Stimulated activated CD8-positive, alpha-beta memory T cell treated with anti-CD3 and anti-CD28 coated beads, Interleukin-12 subunit alpha, Interleukin-12 subunit beta, amount 100 ng/mL, for 24 hours (primary cell): ENCODE measurements around the gene GNAT2.

Experiments used
- DNase-seq: peaks from one replicate; pipeline ENCODE4 v3.0.0-alpha.2; 2020; ENCODE audit errors: extremely low read depth

Gene GNAT2

DNA sequence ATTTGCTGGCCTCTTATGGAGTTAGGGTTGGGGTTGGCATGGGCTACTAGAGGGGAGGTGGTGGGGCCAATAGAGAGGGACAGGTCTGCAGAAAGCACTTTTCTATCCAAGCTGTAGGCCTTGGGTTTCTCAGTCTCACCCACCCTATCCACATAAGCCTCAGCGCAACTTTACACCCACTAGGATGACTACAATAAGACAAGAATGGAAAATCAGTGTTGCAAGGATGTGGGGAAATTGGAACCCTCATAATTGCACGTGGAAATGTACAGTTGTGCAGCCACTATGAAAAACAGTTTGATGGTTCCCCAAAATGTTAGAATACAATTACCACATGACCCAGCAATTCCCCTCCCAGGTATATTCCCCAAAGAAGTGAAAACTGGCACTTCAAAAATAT is 22.4 kb upstream of the GNAT2 start:
- no peak for DNase-seq

DNA sequence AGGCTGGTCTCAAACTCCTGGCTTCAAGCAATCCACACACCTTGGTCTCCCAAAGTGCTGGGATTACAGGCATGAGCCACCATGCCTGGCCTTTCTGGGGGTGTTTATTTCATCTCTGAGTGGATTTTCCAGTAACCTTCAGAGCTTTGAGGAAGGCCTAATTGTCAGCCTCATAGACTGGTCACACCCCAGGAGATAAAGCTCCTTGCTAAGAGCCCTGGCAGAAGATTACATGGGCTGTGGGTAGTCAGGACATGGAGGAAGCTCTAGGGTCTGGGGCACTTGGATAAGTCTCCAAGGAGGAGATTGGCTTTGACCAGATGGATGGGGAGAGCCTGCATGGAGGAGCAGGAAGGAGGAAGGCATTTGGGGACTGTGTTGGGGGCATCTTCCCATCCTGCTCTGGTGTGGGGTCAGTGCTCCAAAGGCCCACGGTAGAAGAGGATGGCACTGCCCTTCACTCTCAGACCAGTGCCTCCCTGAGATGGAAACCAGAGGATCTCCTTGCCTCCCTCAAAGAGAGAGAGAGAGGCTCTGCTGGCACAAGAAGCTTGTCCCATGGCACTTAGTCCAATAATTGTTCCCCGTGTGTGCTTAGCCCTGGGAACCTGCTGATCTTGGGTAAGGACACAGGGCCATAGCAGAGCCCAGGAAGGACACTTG is 21.8 kb upstream of the GNAT2 start:
- no peak for DNase-seq

DNA sequence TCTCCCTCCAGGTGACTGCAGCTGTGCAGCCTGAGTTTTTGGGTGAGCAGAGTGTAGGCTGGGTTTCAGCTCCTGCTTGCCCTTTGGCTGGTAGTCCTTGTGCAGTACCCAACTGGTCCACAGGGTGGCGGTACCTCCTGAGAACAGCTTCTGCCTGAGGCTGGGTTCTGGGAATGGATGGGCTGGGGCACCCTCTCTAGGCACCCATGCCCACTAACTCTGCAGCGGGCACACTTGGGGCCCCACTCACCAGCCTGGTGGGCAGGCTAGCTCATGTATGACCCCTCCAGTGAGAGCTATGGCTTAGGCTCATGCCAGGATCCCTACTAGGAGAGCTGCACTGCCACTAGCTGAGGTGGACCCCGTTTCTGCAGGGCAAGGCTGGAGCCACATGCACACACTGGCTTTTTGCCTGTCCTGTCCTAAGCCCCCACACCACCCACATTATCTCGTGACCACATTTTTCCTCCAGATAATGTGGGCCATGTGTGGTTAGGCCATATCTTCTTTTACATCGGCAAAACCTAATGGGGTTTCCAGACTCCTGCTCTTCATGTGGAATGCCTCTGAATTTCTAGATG is 21.0 kb upstream of the GNAT2 start:
- DNase-seq: peak; percentile 73

DNA sequence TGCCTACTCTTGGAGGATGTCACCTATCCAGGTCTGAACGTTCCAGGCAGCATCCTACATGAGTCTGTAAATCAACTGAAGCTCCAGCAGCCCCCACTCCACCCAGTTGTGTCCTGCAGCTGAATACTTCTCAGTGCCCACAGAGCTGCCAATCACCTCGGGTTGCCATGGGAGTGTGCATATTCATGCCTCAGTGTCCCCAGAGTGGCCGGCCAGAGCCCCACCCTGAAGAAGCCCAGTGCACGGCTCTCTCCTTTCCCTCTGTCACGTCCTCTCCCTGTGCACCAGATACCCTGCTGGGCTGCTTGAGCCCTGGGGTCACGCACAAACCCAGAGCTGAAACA is 20.4 kb upstream of the GNAT2 start:
- DNase-seq: no peak

DNA sequence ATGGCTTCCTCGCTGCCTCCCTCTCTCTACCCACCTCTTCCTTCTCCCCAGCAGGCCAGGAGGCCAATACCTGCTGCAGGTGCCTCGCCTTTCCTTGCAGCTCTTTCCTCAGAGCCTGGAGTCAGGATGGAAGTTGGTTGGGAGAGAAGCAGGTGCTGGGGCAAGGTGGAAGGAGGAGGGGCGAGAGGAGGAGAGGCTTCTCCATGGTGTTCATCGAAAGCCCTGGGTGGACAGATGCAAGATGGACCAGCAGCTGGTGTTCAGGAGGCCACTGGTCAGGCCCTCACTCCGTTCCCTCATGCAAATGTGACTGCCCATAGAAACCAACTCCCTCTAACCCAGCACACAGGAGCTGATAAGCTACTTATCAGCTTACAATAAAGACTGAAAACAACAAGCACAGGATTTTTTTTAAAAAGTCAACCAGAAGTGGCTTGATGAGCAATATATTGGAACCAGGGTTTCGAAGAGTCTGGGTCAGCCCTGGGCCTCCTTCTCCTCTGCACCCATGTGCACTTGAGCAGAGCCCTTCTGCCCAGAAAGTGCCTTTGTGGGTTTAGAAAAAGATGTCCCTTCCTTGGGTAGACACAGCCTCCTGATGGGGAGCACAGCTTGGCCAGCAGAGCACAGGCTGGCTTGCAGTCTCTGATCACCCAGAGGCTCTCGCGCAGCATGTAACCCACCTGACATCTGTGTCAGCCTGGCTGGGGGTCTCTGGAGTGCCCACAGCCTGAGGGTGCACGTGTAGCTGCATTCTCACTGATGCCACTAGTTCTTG is 19.8 kb upstream of the GNAT2 start:
- no peak for DNase-seq

- no peak for DNase-seq
Observed at GRCh38 chr1:109637446-109637845, 18.0 kb upstream of the GNAT2 start.

GRCh38 chr1:109636201-109636952 is 17.0 kb upstream of the GNAT2 start:
- no peak for DNase-seq

DNA sequence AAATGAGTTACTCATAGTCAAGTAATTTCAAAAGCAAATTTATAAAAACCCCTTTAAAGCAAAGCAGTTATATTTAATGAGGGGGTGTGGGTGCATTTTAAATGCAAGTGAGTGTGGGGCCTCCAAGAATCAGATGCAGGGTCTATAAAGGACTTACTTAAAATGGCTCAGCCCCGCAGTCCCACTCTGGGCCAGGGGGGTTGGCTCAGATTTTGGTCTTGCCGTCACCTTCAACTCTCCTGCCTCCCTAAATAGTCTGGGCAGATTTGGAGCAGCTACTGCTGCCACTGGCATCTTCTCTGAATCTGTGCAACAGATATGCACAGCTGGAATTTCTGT is 16.4 kb upstream of the GNAT2 start:
- DNase-seq: no peak

DNA sequence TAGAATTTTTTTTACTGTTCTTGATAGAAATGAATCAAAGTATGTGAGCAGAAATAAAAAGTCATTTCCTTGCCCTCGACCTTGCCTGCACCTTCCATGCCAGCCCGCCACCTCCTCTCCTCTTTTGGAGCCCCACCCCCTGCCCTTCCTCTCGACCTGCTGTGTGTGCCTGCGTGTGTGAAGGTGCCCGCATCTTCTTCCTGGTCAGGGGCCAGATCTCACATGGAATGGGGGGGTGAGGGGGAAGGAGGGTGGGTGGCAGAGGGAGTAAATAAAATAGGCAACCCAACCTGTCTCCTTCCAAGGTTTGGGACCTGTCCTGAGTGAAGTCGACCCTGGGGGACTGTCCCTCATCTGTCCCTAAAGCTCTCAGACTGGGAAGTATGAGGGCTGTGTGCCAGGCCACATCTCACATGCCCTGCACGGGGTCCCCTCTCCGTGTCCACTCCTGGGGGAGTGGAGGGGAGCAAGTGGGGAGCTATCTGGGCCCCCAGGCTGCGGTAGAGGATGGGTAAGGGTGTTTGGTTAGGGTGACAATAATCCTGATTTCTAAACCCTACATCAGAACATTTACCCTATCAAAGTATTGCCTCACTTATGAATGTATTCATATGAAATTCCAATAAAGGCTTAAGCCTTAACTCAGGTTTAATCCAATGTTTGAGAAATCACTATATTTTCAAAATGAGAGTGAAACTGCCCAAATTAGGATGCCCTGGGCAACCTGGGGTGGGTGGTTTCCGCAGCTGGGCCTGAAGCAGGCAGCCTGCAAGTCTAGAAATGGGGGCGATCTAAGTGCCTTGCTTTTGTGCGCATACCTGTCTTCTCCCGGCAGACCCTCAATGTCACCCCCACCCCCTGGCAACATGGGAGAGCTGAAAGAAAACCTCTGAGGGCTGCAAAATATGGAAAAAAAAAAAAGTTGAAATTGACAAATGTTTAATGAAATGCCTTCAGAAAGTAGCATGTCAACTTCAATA is 15.6 kb upstream of the GNAT2 start:
- no peak for DNase-seq

- no peak for DNase-seq
Observed at GRCh38 chr1:109634292-109634691, 14.9 kb upstream of the GNAT2 start.

GRCh38 chr1:109632671-109633346 is 13.4 kb upstream of the GNAT2 start:
- DNase-seq: no peak

GRCh38 chr1:109631513-109632505 is 12.4 kb upstream of the GNAT2 start:
- no peak for DNase-seq

- DNase-seq: no peak
Observed at GRCh38 chr1:109630898-109631512, 11.6 kb upstream of the GNAT2 start.

GRCh38 chr1:109630081-109630897 is 10.9 kb upstream of the GNAT2 start:
- no peak for DNase-seq

GRCh38 chr1:109629372-109630030 is 10.1 kb upstream of the GNAT2 start:
- no peak for DNase-seq

DNA sequence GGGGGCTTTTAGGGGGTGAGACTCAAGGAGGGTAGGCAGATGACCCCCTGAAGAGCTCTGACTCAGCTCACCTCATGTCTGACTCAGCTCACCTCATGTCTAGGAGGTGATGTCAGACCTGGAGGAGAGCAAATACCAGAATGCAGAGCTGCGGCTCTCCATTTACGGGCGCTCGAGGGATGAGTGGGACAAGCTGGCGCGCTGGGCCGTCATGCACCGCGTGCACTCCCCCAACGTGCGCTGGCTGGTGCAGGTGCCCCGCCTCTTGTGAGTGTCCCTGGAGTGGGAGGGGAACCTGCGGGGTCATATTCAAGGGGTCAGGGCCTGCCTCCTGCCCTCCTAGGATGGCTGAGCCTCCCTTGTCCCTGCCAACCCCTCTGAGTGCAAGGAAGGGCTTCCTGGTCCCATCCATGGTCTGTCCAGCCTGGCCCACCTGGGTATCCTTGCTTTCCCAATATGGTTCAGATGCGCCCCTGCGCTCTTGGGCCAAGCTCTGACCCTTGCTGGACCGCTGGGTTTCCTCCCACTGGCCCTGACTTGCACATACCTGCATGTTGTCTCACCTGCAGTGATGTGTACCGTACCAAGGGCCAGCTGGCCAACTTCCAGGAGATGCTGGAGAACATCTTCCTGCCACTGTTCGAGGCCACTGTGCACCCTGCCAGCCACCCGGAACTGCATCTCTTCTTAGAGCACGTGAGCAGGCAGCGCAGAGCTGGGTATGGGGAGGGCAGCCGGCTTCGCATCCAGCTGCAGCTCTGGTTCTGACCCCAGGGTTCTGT is 9.3 kb upstream of the GNAT2 start:
- DNase-seq: no peak
